ENCODE measurements around the gene CYREN. TPM values are rescaled to one million over a fixed set of nuclear protein-coding genes. Genes with fewer than 3 reads are reported as not detected.
A peak's percentile ranks its signal among the peaks of the same experiment; 100 is the strongest.

The CYREN gene
- polyA plus RNA-seq, 2 of the 4 experiments (the other 2 are of a cell fraction) = 59.3 to 70.4 TPM

DNA sequence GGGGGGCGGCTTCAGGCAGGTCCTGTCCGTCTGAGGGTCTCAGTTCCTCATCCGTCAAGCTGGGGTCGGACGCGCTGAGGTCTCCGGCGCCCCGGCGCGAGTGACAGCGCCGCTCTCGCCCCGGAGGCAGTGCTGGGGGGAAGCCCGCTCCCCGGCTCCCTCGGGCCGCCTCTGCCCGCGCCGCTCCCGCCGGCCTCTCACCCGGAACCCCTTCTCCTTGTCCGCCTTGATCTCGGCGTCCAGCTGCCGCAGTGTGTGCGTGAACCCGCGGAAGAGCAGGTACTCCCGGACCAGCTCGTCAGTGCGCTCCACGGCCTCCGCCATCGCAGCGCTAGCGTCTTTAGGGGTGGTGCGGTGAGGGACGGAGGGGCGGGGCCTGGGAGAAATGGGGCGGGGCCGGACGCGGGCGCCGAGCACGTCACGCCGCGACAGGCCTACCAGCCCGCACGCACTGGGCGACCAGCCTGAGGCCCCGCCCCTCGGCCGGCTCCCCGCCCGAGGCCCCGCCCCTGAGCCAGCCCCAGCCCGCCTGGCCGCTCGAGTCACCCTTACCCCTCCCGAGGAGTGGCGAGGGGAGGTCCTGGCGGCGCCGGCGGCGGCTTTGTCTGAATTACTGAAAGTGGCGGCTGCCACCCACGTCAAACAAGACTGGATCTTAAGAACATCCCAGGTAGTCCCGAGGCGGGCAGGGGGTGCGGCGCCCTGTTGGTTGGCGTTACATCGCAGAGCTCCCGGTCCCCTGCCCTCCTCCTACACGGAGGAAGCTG is 40.9 kb upstream of the CYREN start, which contains the start of gene WDR91 (continued):
- TF ChIP-seq RCOR1 (IDR thresholded peaks at IDR 0.05; ENCODE audit: low read depth, low read length) (no peak), CHD4 (IDR thresholded peaks at IDR 0.05; ENCODE audit: borderline replicate concordance) (no peak), HOXA7 (CRISPR knock-in tag; IDR thresholded peaks at IDR 0.05) (no peak), JUNB (IDR thresholded peaks at IDR 0.05) (no peak), JUN (IDR thresholded peaks at IDR 0.05) (peak in 1 of 2 experiments; percentile 56; a peak in 1 of 5 replicates), EP300 (IDR thresholded peaks at IDR 0.05) (no peak), SREBF2 (IDR thresholded peaks at IDR 0.05) (no peak), HDAC2 (IDR thresholded peaks at IDR 0.05) (no peak), TFCP2L1 (CRISPR knock-in tag; IDR thresholded peaks at IDR 0.05) (no peak)
- TF ChIP-seq, protein P1, sequence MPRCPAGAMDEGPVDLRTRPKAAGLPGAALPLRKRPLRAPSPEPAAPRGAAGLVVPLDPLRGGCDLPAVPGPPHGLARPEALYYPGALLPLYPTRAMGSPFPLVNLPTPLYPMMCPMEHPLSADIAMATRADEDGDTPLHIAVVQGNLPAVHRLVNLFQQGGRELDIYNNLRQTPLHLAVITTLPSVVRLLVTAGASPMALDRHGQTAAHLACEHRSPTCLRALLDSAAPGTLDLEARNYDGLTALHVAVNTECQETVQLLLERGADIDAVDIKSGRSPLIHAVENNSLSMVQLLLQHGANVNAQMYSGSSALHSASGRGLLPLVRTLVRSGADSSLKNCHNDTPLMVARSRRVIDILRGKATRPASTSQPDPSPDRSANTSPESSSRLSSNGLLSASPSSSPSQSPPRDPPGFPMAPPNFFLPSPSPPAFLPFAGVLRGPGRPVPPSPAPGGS (IDR thresholded peaks at IDR 0.05) = peak; percentile 57; the same call in 1 of the 3 replicates
- TF ChIP-seq, protein P2, sequence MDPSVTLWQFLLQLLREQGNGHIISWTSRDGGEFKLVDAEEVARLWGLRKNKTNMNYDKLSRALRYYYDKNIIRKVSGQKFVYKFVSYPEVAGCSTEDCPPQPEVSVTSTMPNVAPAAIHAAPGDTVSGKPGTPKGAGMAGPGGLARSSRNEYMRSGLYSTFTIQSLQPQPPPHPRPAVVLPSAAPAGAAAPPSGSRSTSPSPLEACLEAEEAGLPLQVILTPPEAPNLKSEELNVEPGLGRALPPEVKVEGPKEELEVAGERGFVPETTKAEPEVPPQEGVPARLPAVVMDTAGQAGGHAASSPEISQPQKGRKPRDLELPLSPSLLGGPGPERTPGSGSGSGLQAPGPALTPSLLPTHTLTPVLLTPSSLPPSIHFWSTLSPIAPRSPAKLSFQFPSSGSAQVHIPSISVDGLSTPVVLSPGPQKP (IDR thresholded peaks at IDR 0.05; ENCODE audit: low read depth, low read length) = no peak
- TF ChIP-seq, protein P3, sequence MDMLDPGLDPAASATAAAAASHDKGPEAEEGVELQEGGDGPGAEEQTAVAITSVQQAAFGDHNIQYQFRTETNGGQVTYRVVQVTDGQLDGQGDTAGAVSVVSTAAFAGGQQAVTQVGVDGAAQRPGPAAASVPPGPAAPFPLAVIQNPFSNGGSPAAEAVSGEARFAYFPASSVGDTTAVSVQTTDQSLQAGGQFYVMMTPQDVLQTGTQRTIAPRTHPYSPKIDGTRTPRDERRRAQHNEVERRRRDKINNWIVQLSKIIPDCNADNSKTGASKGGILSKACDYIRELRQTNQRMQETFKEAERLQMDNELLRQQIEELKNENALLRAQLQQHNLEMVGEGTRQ (IDR thresholded peaks at IDR 0.05) = no peak

DNA sequence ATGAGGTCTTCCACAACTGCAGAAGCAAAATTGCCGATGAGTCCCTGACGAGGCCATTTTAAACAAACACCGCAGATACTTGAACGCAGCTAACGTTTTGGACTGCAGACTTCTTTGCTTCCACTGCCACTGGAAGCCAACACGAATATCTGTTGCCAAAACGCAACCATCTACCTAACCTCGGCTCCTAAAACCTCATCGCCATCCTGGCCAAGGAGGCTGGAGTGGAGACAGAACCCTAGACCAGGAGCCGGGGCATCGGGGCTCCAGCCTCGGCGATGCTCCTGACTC is 40.3 kb upstream of the CYREN start:
- peak overlapping the region; percentile 76 for H3K4me3 ChIP-seq
- peak overlapping the region; percentile 68 to 85 for H3K27ac ChIP-seq
- WGBS (ENCODE audit: missing lambda C conversion rate) = 3% methylated on average over 12 of the region's 13 CpGs
- no peak for TF ChIP-seq FOSL2 (IDR thresholded peaks at IDR 0.05)
- no peak for TF ChIP-seq FOSL2 (CRISPR knock-in tag; IDR thresholded peaks at IDR 0.05)
- TF ChIP-seq CBX8 (IDR thresholded peaks at IDR 0.05) = no peak
- TF ChIP-seq EHF (CRISPR knock-in tag; IDR thresholded peaks at IDR 0.05) = no peak
- TF ChIP-seq FOSB (CRISPR knock-in tag; IDR thresholded peaks at IDR 0.05) = no peak
- TF ChIP-seq, protein P4, sequence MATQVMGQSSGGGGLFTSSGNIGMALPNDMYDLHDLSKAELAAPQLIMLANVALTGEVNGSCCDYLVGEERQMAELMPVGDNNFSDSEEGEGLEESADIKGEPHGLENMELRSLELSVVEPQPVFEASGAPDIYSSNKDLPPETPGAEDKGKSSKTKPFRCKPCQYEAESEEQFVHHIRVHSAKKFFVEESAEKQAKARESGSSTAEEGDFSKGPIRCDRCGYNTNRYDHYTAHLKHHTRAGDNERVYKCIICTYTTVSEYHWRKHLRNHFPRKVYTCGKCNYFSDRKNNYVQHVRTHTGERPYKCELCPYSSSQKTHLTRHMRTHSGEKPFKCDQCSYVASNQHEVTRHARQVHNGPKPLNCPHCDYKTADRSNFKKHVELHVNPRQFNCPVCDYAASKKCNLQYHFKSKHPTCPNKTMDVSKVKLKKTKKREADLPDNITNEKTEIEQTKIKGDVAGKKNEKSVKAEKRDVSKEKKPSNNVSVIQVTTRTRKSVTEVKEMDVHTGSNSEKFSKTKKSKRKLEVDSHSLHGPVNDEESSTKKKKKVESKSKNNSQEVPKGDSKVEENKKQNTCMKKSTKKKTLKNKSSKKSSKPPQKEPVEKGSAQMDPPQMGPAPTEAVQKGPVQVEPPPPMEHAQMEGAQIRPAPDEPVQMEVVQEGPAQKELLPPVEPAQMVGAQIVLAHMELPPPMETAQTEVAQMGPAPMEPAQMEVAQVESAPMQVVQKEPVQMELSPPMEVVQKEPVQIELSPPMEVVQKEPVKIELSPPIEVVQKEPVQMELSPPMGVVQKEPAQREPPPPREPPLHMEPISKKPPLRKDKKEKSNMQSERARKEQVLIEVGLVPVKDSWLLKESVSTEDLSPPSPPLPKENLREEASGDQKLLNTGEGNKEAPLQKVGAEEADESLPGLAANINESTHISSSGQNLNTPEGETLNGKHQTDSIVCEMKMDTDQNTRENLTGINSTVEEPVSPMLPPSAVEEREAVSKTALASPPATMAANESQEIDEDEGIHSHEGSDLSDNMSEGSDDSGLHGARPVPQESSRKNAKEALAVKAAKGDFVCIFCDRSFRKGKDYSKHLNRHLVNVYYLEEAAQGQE (IDR thresholded peaks at IDR 0.05) = no peak
- TF ChIP-seq NR3C1 (IDR thresholded peaks at IDR 0.05) = no peak
- TF ChIP-seq HDAC2 (IDR thresholded peaks at IDR 0.05) = no peak
- TF ChIP-seq SREBF2 (IDR thresholded peaks at IDR 0.05) = no peak
- no peak for TF ChIP-seq HOXA7 (CRISPR knock-in tag; IDR thresholded peaks at IDR 0.05)
- TF ChIP-seq, protein P5, sequence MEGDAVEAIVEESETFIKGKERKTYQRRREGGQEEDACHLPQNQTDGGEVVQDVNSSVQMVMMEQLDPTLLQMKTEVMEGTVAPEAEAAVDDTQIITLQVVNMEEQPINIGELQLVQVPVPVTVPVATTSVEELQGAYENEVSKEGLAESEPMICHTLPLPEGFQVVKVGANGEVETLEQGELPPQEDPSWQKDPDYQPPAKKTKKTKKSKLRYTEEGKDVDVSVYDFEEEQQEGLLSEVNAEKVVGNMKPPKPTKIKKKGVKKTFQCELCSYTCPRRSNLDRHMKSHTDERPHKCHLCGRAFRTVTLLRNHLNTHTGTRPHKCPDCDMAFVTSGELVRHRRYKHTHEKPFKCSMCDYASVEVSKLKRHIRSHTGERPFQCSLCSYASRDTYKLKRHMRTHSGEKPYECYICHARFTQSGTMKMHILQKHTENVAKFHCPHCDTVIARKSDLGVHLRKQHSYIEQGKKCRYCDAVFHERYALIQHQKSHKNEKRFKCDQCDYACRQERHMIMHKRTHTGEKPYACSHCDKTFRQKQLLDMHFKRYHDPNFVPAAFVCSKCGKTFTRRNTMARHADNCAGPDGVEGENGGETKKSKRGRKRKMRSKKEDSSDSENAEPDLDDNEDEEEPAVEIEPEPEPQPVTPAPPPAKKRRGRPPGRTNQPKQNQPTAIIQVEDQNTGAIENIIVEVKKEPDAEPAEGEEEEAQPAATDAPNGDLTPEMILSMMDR (IDR thresholded peaks at IDR 0.05) = no peak
- TF ChIP-seq KDM1A (IDR thresholded peaks at IDR 0.05; ENCODE audit: low read depth) = no peak
- no peak for TF ChIP-seq ZFP36 (IDR thresholded peaks at IDR 0.05; ENCODE audit: borderline replicate concordance, partially characterized antibody)
- TF ChIP-seq NPAS2 (CRISPR knock-in tag; IDR thresholded peaks at IDR 0.05; ENCODE audit: borderline replicate concordance) = no peak
- POLR2A ChIA-PET = interaction anchor here (1.0 to 1.8 kb wide), 4 partner anchors 9 to 47 kb away, joined by 3 to 5 read pairs (median 4); partner anchors contain the start of gene CYREN
- H3K4me2 ChIP-seq = peak overlapping the region; percentile 81
- H3K9me3 ChIP-seq = no peaks in the 10 kb centered on the region
- DNase-seq (ENCODE audit: low read depth in 1 of 2, low spot score in 1 of 2) (peak in 1 of 2 experiments; percentile 36), ATAC-seq (peak; percentile 35 to 50), FAIRE-seq (no peak)
- CTCF ChIA-PET = interaction anchor here (2.3 kb wide), 1 partner anchor 9 kb away, joined by 7 read pairs; no protein-coding TSS in a partner anchor
- 0 out of 3 replicates have a peak, but pooled peaks cover 10% of the 10 kb centered on the region for H3K4me1 ChIP-seq

Measured in A549 (cell line).